ENCODE measurements around the gene TXNIP. TPM values are rescaled to one million over a fixed set of nuclear protein-coding genes. Genes with fewer than 3 reads are reported as not detected.

Gene TXNIP
- total RNA-seq, 1 donor from 2014 or later: 1,858 TPM

- no peak for TF ChIP-seq POLR2AphosphoS5 (IDR thresholded peaks at IDR 0.05; ENCODE audit: insufficient read depth in 1 of 2, low read depth in 1 of 2)
- no peak overlapping the region for H3K4me3 ChIP-seq
- peaks cover 55% of the 10 kb centered on the region for H3K4me1 ChIP-seq
- H3K36me3 ChIP-seq: no peaks in the 10 kb centered on the region
- H3K27me3 ChIP-seq: no peaks in the 10 kb centered on the region
- no peaks in the 10 kb centered on the region for H3K9me3 ChIP-seq
- no peak overlapping the region for H3K27ac ChIP-seq
- no peak for DNase-seq (ENCODE audit: extremely low spot score in 2 of 2)
- intact Hi-C loops (cut with DNase I): no loop called here
These were observed 43.5 kb downstream of the TXNIP start for GRCh38 chr1:145952903-145953302.

DNA sequence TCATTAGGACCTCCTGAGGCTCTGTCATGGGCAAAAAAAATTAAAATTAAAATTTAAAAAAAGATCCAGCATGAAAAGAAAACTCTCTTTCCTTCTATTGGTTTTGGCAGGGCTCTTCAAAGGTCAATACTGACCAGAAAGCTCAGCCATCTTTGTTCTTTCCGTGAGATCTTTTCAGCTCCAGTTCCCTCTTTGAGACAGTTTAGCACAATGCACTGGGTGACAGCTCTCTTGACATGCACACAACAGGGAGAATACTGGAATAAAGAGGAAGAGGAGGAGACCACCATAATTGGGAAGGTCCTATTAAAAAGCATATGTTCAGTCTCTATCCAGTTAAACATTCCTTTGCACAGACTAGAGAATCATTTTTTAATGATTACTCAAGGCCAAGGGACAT, 44.9 kb downstream of the TXNIP start:
- no peak for DNase-seq (ENCODE audit: extremely low spot score in 2 of 2)
- H3K36me3 ChIP-seq: peaks cover 0 to 4% of the 10 kb centered on the region in 2 donors
- TF ChIP-seq POLR2AphosphoS5 (IDR thresholded peaks at IDR 0.05; ENCODE audit: insufficient read depth in 1 of 2, low read depth in 1 of 2) (no peak), POLR2A (IDR thresholded peaks at IDR 0.05) (no peak)
- TF ChIP-seq, protein P1, sequence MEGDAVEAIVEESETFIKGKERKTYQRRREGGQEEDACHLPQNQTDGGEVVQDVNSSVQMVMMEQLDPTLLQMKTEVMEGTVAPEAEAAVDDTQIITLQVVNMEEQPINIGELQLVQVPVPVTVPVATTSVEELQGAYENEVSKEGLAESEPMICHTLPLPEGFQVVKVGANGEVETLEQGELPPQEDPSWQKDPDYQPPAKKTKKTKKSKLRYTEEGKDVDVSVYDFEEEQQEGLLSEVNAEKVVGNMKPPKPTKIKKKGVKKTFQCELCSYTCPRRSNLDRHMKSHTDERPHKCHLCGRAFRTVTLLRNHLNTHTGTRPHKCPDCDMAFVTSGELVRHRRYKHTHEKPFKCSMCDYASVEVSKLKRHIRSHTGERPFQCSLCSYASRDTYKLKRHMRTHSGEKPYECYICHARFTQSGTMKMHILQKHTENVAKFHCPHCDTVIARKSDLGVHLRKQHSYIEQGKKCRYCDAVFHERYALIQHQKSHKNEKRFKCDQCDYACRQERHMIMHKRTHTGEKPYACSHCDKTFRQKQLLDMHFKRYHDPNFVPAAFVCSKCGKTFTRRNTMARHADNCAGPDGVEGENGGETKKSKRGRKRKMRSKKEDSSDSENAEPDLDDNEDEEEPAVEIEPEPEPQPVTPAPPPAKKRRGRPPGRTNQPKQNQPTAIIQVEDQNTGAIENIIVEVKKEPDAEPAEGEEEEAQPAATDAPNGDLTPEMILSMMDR (IDR thresholded peaks at IDR 0.05): no peak
- no peak overlapping the region for H3K4me3 ChIP-seq
- H3K27ac ChIP-seq: no peak overlapping the region
- intact Hi-C loops (cut with DNase I): no loop called here
- H3K9me3 ChIP-seq: no peaks in the 10 kb centered on the region
- H3K27me3 ChIP-seq: no peaks in the 10 kb centered on the region
- H3K4me1 ChIP-seq: peaks cover 50% of the 10 kb centered on the region

GRCh38 chr1:145949219-145949618, 47.2 kb downstream of the TXNIP start:
- Histone ChIP-seq H3K4me1 (peaks cover 27% of the 10 kb centered on the region), H3K27ac (no peak overlapping the region)
- TF ChIP-seq, protein P1 (IDR thresholded peaks at IDR 0.05): no peak
- TF ChIP-seq POLR2A (IDR thresholded peaks at IDR 0.05) (no peak), POLR2AphosphoS5 (IDR thresholded peaks at IDR 0.05; ENCODE audit: insufficient read depth in 1 of 2, low read depth in 1 of 2) (no peak)

DNA sequence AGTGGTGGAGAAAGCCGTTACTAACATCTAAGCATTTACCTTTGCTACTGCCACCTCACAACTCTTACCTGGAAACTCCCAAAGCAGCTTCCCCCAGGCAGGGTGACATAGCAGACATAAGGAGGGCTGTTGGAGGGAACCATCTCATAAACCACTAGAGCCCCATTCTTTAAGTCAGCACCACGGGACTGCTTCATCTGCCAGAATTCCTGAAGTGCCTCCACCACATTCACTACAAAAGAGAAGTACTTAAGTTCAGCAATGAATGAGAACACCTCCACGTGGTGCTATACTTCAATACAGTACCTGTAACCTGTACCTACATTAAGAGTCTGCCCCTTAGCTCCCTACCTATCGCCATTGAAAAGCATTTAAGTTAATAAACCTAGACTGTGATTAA, 48.8 kb downstream of the TXNIP start:
- TF ChIP-seq POLR2AphosphoS5 (IDR thresholded peaks at IDR 0.05; ENCODE audit: insufficient read depth in 1 of 2, low read depth in 1 of 2): no peak
- no peak for TF ChIP-seq POLR2A (IDR thresholded peaks at IDR 0.05)
- TF ChIP-seq, protein P1 (IDR thresholded peaks at IDR 0.05): no peak
- intact Hi-C loops (cut with DNase I): no loop called here
- H3K27ac ChIP-seq: no peak overlapping the region

More at GRCh38 chr1:145949219-145949618, 47.2 kb downstream of the TXNIP start:
- no peak for DNase-seq (ENCODE audit: extremely low spot score in 2 of 2)
- intact Hi-C loops (cut with DNase I): no loop called here
- H3K9me3 ChIP-seq: no peaks in the 10 kb centered on the region
- H3K36me3 ChIP-seq: peaks cover 0 to 4% of the 10 kb centered on the region in 2 donors
- H3K4me3 ChIP-seq: no peak overlapping the region
- H3K27me3 ChIP-seq: no peaks in the 10 kb centered on the region

DNA sequence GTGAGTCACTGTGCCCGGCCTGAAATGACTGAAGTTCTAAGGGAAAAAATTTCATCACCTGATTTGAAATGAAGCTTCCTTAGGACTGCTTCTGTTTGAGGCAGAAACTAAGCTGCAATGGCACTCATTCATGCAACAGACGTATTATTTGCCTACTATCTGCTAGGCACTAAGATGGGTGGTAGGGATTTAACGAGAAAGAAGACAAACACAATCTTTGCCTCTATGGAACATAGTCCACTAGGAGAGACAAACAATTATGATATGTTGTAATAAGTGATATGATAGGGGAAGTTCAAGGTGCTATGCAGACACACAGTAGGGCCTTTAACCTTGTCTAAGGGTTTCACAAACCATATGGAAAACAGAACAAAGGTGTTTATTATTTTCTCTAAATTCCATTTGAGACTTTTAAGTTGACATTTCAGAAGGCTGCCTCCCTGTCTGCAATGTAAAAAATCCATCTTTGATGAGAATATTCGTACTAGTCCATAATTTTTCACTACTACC, 49.8 kb downstream of the TXNIP start:
- no peaks in the 10 kb centered on the region for H3K9me3 ChIP-seq
- TF ChIP-seq POLR2A (IDR thresholded peaks at IDR 0.05): no peak
- TF ChIP-seq, protein P1 (IDR thresholded peaks at IDR 0.05): no peak
- TF ChIP-seq POLR2AphosphoS5 (IDR thresholded peaks at IDR 0.05; ENCODE audit: insufficient read depth in 1 of 2, low read depth in 1 of 2): no peak
- H3K36me3 ChIP-seq: peaks cover 0 to 11% of the 10 kb centered on the region in 2 donors
- no peak for DNase-seq (ENCODE audit: extremely low spot score in 2 of 2)
- intact Hi-C loops (cut with DNase I): no loop called here
- no peak overlapping the region for H3K4me3 ChIP-seq
- no peak overlapping the region for H3K27ac ChIP-seq
- H3K4me1 ChIP-seq: peaks cover 32% of the 10 kb centered on the region
- no peaks in the 10 kb centered on the region for H3K27me3 ChIP-seq

More for the DNA sequence above, 48.8 kb downstream of the TXNIP start:
- DNase-seq (ENCODE audit: extremely low spot score in 2 of 2): no peak
- Histone ChIP-seq H3K4me1 (peaks cover 32% of the 10 kb centered on the region), H3K36me3 (peaks cover 0 to 10% of the 10 kb centered on the region in 2 donors), H3K4me3 (no peak overlapping the region), H3K9me3 (no peaks in the 10 kb centered on the region), H3K27me3 (no peaks in the 10 kb centered on the region)

All from vagina (tissue), 2 donors.